ENCODE data around the gene MAS1L. TPM values are rescaled to one million over a fixed set of nuclear protein-coding genes. Genes with fewer than 3 reads are reported as not detected.

MAS1L gene
- total RNA-seq, 6 experiments from 2014 or later: not detected

DNA sequence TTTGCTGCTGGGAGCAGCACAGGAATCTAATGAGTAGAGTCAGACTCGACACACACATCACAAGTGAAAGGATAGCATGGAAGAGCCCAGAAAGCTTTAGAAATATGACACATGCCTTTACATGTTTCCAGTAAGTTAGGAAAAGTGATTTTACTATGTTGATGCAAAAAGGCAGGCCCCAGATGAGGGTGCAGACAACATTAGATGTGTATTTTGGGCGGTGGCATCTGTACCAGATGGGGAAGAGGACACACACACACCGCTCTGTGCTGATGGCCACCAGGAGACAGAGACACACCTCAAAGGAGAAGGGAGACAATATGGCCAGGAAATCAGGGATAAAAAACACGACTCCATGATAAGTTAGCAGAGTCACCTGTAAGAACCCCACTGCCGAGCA is 625 bp downstream of the MAS1L start:
- Mint-ChIP-seq H3K4me1 (ENCODE audit: low read depth) (no peaks in the 10 kb centered on the region), H3K27ac (no peak overlapping the region)

DNA sequence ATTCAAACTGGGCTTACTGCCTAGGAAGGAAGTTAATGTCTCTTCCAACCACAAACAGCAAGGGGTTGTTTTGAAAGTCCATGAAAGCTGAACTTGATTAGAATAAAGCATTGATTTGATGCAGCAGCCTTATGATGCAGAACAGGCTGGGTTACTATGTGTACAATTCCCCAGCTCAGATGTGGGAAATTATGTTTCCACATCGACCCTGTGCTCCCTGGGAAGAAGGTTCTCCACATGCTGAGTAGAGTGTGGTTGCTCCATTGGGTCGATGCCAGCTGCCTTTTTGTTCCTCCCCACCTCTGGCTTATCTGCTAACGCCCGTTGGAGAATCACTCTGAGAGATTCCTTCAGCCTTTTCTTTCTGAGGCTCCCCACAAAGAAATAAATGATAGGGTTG is 1.2 kb downstream of the MAS1L start:
- Mint-ChIP-seq H3K27me3 (ENCODE audit: insufficient read depth) (no peaks in the 10 kb centered on the region; the same call in 1 of the 2 replicates), H3K4me3 (no peak overlapping the region), H3K4me1 (ENCODE audit: low read depth) (no peaks in the 10 kb centered on the region), H3K36me3 (ENCODE audit: low read depth) (no peaks in the 10 kb centered on the region), H3K27ac (no peak overlapping the region), H3K9me3 (peaks cover 39% of the 10 kb centered on the region)
- DNase-seq: no peak
- TF ChIP-seq, protein P1, sequence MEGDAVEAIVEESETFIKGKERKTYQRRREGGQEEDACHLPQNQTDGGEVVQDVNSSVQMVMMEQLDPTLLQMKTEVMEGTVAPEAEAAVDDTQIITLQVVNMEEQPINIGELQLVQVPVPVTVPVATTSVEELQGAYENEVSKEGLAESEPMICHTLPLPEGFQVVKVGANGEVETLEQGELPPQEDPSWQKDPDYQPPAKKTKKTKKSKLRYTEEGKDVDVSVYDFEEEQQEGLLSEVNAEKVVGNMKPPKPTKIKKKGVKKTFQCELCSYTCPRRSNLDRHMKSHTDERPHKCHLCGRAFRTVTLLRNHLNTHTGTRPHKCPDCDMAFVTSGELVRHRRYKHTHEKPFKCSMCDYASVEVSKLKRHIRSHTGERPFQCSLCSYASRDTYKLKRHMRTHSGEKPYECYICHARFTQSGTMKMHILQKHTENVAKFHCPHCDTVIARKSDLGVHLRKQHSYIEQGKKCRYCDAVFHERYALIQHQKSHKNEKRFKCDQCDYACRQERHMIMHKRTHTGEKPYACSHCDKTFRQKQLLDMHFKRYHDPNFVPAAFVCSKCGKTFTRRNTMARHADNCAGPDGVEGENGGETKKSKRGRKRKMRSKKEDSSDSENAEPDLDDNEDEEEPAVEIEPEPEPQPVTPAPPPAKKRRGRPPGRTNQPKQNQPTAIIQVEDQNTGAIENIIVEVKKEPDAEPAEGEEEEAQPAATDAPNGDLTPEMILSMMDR (IDR thresholded peaks at IDR 0.05): no peak

More for the DNA sequence above, 625 bp downstream of the MAS1L start:
- no peak overlapping the region for H3K4me3 Mint-ChIP-seq
- TF ChIP-seq, protein P1 (IDR thresholded peaks at IDR 0.05): no peak
- H3K36me3 Mint-ChIP-seq (ENCODE audit: low read depth): no peaks in the 10 kb centered on the region
- peaks cover 35% of the 10 kb centered on the region for H3K9me3 Mint-ChIP-seq
- no peaks in the 10 kb centered on the region; the same call in 1 of the 2 replicates for H3K27me3 Mint-ChIP-seq (ENCODE audit: insufficient read depth)
- no peak for DNase-seq

DNA sequence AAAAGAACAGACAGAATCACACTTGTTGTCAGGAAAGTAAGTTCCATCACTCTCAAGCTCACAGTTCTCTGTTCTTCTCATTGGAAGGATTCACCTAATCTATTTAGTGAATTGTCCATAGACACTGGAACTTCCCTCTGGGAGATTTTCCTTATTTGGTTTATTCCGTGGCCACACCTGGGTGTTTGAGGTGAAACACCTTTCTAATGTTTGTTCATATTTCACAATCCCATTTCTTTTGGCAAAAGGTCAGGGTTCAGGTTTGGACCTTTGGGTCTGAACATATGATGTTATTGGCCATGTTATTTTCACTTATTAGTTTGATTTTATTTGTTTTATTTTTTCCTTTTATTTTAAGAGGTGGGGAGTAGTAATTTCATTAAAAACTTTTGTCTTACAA is 4.0 kb downstream of the MAS1L start:
- no peak overlapping the region for H3K4me3 Mint-ChIP-seq
- H3K27ac Mint-ChIP-seq: no peak overlapping the region
- peaks cover 44% of the 10 kb centered on the region for H3K9me3 Mint-ChIP-seq
- H3K4me1 Mint-ChIP-seq (ENCODE audit: low read depth): no peaks in the 10 kb centered on the region
- no peaks in the 10 kb centered on the region for H3K36me3 Mint-ChIP-seq (ENCODE audit: low read depth)
- no peak for DNase-seq
- TF ChIP-seq, protein P1 (IDR thresholded peaks at IDR 0.05): no peak
- H3K27me3 Mint-ChIP-seq (ENCODE audit: insufficient read depth): no peaks in the 10 kb centered on the region; the same call in 1 of the 2 replicates

DNA sequence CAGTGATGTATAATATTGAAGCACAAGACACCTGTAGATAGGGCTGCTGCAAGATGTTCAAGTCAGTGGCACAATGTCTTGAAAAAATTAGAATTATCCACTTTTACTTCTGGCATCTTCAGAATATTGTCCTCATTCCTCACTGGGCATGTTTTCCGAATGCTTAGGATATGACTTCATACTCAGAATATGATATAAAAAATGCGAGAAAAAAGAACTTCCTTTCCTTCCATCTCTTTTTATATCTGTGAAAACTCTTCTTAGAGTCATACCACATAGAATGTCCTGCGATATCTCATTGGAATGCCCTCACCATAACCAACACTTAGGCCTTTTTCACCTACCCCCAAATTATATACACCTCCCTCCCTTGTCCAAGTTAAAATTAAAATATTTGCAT is 4.6 kb downstream of the MAS1L start:
- no peak overlapping the region for H3K27ac Mint-ChIP-seq
- peaks cover 46% of the 10 kb centered on the region for H3K9me3 Mint-ChIP-seq
- DNase-seq: no peak
- no peaks in the 10 kb centered on the region for H3K36me3 Mint-ChIP-seq (ENCODE audit: low read depth)
- H3K27me3 Mint-ChIP-seq (ENCODE audit: insufficient read depth): no peaks in the 10 kb centered on the region; the same call in 1 of the 2 replicates
- TF ChIP-seq, protein P1 (IDR thresholded peaks at IDR 0.05): no peak
- no peaks in the 10 kb centered on the region for H3K4me1 Mint-ChIP-seq (ENCODE audit: low read depth)
- H3K4me3 Mint-ChIP-seq: no peak overlapping the region

DNA sequence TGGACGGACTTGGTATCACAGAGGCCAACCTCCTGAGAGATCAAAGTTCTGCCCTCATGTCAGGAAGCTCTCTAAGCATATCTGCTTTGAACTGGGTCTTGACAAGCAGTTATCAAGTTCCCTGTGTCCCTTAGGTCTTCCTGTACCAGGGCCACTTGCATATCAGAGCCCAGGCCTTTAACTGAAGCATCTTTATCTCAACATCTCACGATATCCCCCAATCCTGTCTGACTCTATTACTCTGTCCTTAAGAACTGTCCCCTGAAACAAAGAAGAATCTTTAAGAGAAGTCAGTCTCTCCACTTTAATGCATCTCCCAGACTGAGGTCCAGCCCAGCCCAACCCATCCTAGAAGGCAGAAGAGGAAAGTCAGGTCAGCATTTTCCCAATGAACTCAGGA is 8.2 kb downstream of the MAS1L start:
- H3K27me3 Mint-ChIP-seq (ENCODE audit: insufficient read depth): no peaks in the 10 kb centered on the region
- no peaks in the 10 kb centered on the region for H3K36me3 Mint-ChIP-seq (ENCODE audit: low read depth)
- no peaks in the 10 kb centered on the region for H3K4me1 Mint-ChIP-seq (ENCODE audit: low read depth)
- TF ChIP-seq, protein P1 (IDR thresholded peaks at IDR 0.05): no peak
- no peak for DNase-seq
- H3K9me3 Mint-ChIP-seq: peaks cover 60% of the 10 kb centered on the region
- H3K27ac Mint-ChIP-seq: no peak overlapping the region
- H3K4me3 Mint-ChIP-seq: no peak overlapping the region

DNA sequence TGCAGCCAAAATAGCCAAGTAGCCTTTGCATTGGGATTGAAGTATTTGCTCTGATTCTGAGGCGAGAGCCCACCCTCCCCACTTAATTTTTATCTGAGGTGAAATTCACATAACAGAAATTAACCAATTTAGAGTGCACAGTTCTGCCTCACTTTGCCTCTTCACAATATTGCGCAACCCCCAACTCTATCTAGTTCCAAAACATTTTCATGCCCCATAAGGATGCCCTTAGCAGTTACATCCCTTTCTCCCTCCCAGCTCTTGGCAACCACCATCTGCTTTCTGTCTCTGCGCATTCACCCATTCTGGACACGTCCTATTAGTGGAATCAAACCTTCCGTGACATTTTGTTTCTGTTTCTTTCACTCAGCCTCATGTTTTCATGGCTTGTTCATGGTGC is 9.0 kb downstream of the MAS1L start:
- TF ChIP-seq, protein P1 (IDR thresholded peaks at IDR 0.05): no peak
- DNase-seq: no peak
- no peaks in the 10 kb centered on the region for H3K36me3 Mint-ChIP-seq (ENCODE audit: low read depth)
- H3K27me3 Mint-ChIP-seq (ENCODE audit: insufficient read depth): no peaks in the 10 kb centered on the region
- H3K4me1 Mint-ChIP-seq (ENCODE audit: low read depth): no peaks in the 10 kb centered on the region
- no peak overlapping the region for H3K27ac Mint-ChIP-seq
- H3K4me3 Mint-ChIP-seq: no peak overlapping the region
- H3K9me3 Mint-ChIP-seq: peaks cover 60% of the 10 kb centered on the region
